CD14-positive monocyte (primary cell): Measurements from ENCODE around the gene SFMBT2. TPM values are rescaled to one million over a fixed set of nuclear protein-coding genes. Genes with fewer than 3 reads are reported as not detected.
A peak's percentile ranks its signal among the peaks of the same experiment; 100 is the strongest.

Experiments
- DNase-seq, 3 donors: peaks; one replicate each; pipeline ENCODE4 v3.0.0-alpha.2; 2011 to 2022
- H2AFZ ChIP-seq: 2 replicates; pipeline ENCODE4 v1.6.0; 2012; ENCODE audit warnings: mild to moderate bottlenecking, low read depth, low read length, inconsistent platforms; ENCODE audit not compliant: insufficient read depth, poor library complexity, severe bottlenecking
- H3K27ac ChIP-seq, 2 donors: 1 replicate in 1 of 2; 2 replicates in 1 of 2; pipeline ENCODE4 v1.5.1; 2012 to 2013; ENCODE audit warnings: low read length in 2 of 2, control low read depth in 1 of 2, inconsistent platforms in 1 of 2, low read depth in 1 of 2, mild to moderate bottlenecking in 1 of 2
- H3K27me3 ChIP-seq, 2 donors: one replicate each; pipeline versions ENCODE4 v1.6.0 to v1.6.1; 2011 to 2013; ENCODE audit warnings: low read length in 2 of 2; ENCODE audit not compliant: control insufficient read depth in 2 of 2, insufficient read depth in 2 of 2
- H3K36me3 ChIP-seq, 2 donors: replicated peaks in 1 of 2; 1 replicate in 1 of 2; 2 replicates in 1 of 2; pipeline versions ENCODE4 v1.5.1 to v1.6.1; 2012 to 2013; ENCODE audit warnings: low read length in 2 of 2, control low read depth in 1 of 2, inconsistent platforms in 1 of 2, mild to moderate bottlenecking in 1 of 2; ENCODE audit not compliant: insufficient read depth in 2 of 2, control insufficient read depth in 1 of 2
- H3K4me1 ChIP-seq, 2 donors: 1 replicate in 1 of 2; 2 replicates in 1 of 2; pipeline versions ENCODE4 v1.5.1 to v1.6.1; 2012 to 2013; ENCODE audit warnings: low read length in 2 of 2, control low read depth in 1 of 2, inconsistent platforms in 1 of 2, mild to moderate bottlenecking in 1 of 2, moderate library complexity in 1 of 2; ENCODE audit not compliant: insufficient read depth in 2 of 2, control insufficient read depth in 1 of 2
- H3K4me2 ChIP-seq: replicated peaks from 2 replicates; pipeline ENCODE3; 2012; ENCODE audit warnings: low read length, moderate library complexity, mild to moderate bottlenecking; ENCODE audit not compliant: poor library complexity, severe bottlenecking; ENCODE audit errors: extremely low read depth
- H3K4me3 ChIP-seq, 3 experiments: fragments of 200-600 bp in 1 of 3; sonication (generic) in 1 of 3; replicated peaks in 1 of 3; 1 replicate in 2 of 3; 2 replicates in 1 of 3; pipeline ENCODE4 v1.5.1; 2011 to 2013; ENCODE audit warnings: low read length in 3 of 3, mild to moderate bottlenecking in 3 of 3, control low read depth in 2 of 3, low read depth in 2 of 3, inconsistent platforms in 1 of 3, moderate library complexity in 1 of 3
- H3K79me2 ChIP-seq: 2 replicates; pipeline ENCODE4 v1.6.0; 2012; ENCODE audit warnings: mild to moderate bottlenecking, control low read depth, inconsistent platforms, low read length, moderate library complexity; ENCODE audit not compliant: insufficient read depth
- H3K9ac ChIP-seq: 2 replicates; pipeline ENCODE4 v1.6.0; 2017; ENCODE audit warnings: low read length, mild to moderate bottlenecking; ENCODE audit not compliant: insufficient read depth, poor library complexity, severe bottlenecking
- H3K9me3 ChIP-seq, 2 donors: replicated peaks in 1 of 2; 1 replicate in 1 of 2; 2 replicates in 1 of 2; pipeline versions ENCODE4 v1.5.1 to v1.6.1; 2012 to 2013; ENCODE audit warnings: low read length in 2 of 2, control low read depth in 1 of 2; ENCODE audit not compliant: control insufficient read depth in 1 of 2, insufficient read depth in 1 of 2
- H4K20me1 ChIP-seq: 2 replicates; pipeline ENCODE4 v1.6.0; 2012; ENCODE audit warnings: mild to moderate bottlenecking, low read length, control low read depth, moderate library complexity; ENCODE audit not compliant: insufficient read depth
- H3K27ac Mint-ChIP-seq, 7 donors: one replicate each; pipeline ENCODE4 v1.8.0; 2020; ENCODE audit warnings: mild to moderate bottlenecking in 7 of 7, mixed read lengths in 7 of 7, moderate library complexity in 6 of 7, inconsistent platforms in 2 of 7
- H3K27me3 Mint-ChIP-seq, 3 donors: one replicate each; pipeline ENCODE4 v1.8.0; 2021 to 2022; ENCODE audit warnings: low read depth in 3 of 3, mild to moderate bottlenecking in 3 of 3, mixed read lengths in 3 of 3, moderate library complexity in 3 of 3, inconsistent platforms in 1 of 3
- H3K36me3 Mint-ChIP-seq, 2 donors: one replicate each; pipeline ENCODE4 v1.8.0; 2020; ENCODE audit warnings: mixed read lengths in 2 of 2, inconsistent platforms in 1 of 2, mild to moderate bottlenecking in 1 of 2
- H3K4me1 Mint-ChIP-seq: one replicate; pipeline ENCODE4 v1.8.0; 2020; ENCODE audit warnings: mild to moderate bottlenecking, mixed read lengths
- H3K4me3 Mint-ChIP-seq, 2 donors: one replicate each; pipeline ENCODE4 v1.8.0; 2020; ENCODE audit warnings: mild to moderate bottlenecking in 2 of 2, mixed read lengths in 2 of 2, moderate library complexity in 1 of 2
- H3K9me3 Mint-ChIP-seq, 7 donors: one replicate each; pipeline ENCODE4 v1.8.0; 2020 to 2022; ENCODE audit warnings: mixed read lengths in 7 of 7, mild to moderate bottlenecking in 6 of 7, moderate library complexity in 6 of 7, inconsistent platforms in 2 of 7
- WGBS: methylation state at CpG from one replicate; pipeline ENCODE4 v1.1.5; 2013; ENCODE audit warnings: missing lambda C conversion rate; ENCODE audit not compliant: insufficient coverage; 5-methylcytosine and 5-hydroxymethylcytosine counted together
- intact Hi-C, 2 donors: fragments of 100-400 bp; cut with micrococcal nuclease; formaldehyde crosslinking; loops; one replicate each; pipeline versions ENCODE4 v1.15.0 to v1.15.1; 2023
- polyA plus RNA-seq, 3 donors: library from polyadenylated mRNA; depleted of rRNA in 1 of 3; unstranded in 2 of 3; stranded (reverse) in 1 of 3; fragments of 300-500 nt in 2 of 3; fragments of >200 nt in 1 of 3; fragmentation: Illumina TruSeq in 2 of 3; gene quantifications; 1 replicate in 2 of 3; 2 replicates in 1 of 3; pipeline ENCODE4 v1.2.3, GENCODE V29; 2012 to 2021
- TF ChIP-seq, protein P1 (sequence below): fragments of 200-600 bp; IDR thresholded peaks from one replicate; pipeline ENCODE4 v1.8.0; 2022; ENCODE audit warnings: antibody characterized with exemption, mild to moderate bottlenecking

SFMBT2 gene
- polyA plus RNA-seq, 3 donors = 0.53 to 10.9 (median 1.6) TPM

DNA sequence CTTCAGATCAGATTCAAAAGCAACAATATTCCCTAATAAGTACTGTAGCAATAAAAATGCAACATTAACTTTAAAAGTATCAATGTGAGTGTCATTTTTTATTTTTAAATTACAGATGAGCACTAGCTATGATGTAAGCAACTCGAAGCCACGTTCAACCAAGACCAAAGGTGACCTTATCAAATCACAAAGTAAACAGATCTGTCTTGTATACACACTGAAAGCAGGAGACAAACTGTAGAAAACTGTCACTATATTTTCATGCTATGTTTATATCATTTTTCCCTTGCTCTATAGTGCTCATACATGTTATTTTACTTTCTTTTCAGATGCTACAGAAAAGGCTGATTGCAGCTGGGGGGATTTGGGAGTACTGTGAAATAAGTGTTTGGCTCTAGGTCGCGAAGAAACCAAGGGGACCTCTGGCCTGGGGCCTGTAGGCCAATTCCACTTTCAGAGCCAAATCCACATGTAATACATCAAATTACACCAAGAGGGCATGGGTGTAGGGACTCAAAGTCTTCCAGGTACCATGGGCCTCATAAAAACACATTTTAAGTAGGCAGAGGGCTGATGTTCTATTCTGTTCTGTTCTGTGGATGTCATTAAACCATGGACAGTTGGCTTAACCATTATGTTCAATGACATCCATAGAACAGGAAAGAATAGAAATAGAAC lies 245.2 kb downstream of the SFMBT2 start:
- Histone ChIP-seq H3K27ac (no peak overlapping the region), H3K79me2 (no peaks in the 10 kb centered on the region), H3K36me3 (peaks cover 50 to 98% of the 10 kb centered on the region in 2 donors), H3K9ac (no peak overlapping the region), H3K9me3 (no peaks in the 10 kb centered on the region), H3K4me2 (no peak overlapping the region), H3K27me3 (no peaks in the 10 kb centered on the region), H2AFZ (no peak overlapping the region), H4K20me1 (no peaks in the 10 kb centered on the region), H3K4me3 (no peak overlapping the region), H3K4me1 (no peaks in the 10 kb centered on the region)
- Mint-ChIP-seq H3K4me1 (no peaks in the 10 kb centered on the region), H3K36me3 (peaks cover 72 to 86% of the 10 kb centered on the region in 2 donors), H3K27ac (peak overlapping the region in 3 of 7 donors; percentile 19 to 63 (median 40)), H3K4me3 (no peak overlapping the region), H3K27me3 (peaks cover 0 to 1% (median 0%) of the 10 kb centered on the region in 3 donors), H3K9me3 (no peaks in the 10 kb centered on the region)
- 70% methylated on average over 2 of the region's 4 CpGs for WGBS
- TF ChIP-seq, protein P1, sequence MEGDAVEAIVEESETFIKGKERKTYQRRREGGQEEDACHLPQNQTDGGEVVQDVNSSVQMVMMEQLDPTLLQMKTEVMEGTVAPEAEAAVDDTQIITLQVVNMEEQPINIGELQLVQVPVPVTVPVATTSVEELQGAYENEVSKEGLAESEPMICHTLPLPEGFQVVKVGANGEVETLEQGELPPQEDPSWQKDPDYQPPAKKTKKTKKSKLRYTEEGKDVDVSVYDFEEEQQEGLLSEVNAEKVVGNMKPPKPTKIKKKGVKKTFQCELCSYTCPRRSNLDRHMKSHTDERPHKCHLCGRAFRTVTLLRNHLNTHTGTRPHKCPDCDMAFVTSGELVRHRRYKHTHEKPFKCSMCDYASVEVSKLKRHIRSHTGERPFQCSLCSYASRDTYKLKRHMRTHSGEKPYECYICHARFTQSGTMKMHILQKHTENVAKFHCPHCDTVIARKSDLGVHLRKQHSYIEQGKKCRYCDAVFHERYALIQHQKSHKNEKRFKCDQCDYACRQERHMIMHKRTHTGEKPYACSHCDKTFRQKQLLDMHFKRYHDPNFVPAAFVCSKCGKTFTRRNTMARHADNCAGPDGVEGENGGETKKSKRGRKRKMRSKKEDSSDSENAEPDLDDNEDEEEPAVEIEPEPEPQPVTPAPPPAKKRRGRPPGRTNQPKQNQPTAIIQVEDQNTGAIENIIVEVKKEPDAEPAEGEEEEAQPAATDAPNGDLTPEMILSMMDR = no peak
- intact Hi-C loops = no loop called here
- DNase-seq = no peak

DNA sequence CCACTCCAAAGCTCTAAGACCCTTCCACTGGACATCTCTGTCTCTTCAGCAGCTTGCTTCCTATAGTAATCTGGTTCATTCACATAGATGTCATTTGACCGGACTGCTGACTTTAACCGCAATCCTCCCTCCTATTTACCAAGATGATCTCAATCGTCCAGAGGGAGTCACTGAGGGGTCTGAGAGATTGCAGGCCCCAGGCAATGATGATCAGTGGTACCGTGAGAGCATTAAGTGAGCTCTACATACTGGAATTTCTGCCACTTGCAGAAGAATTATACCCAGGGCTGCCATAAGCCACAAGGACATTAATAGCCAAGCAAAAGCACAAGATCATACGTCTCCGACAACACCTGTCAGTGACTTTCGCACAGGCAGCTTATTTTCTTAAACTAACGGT lies 245.9 kb downstream of the SFMBT2 start:
- Histone ChIP-seq H3K9me3 (no peaks in the 10 kb centered on the region), H2AFZ (no peak overlapping the region), H4K20me1 (no peaks in the 10 kb centered on the region), H3K4me3 (no peak overlapping the region), H3K4me2 (no peak overlapping the region), H3K9ac (no peak overlapping the region), H3K36me3 (peaks cover 49 to 98% of the 10 kb centered on the region in 2 donors), H3K79me2 (no peaks in the 10 kb centered on the region), H3K4me1 (no peaks in the 10 kb centered on the region), H3K27ac (peak overlapping the region in 1 of 2 donors; percentile 11), H3K27me3 (no peaks in the 10 kb centered on the region)
- no peak for DNase-seq
- peak overlapping the region in 2 of 7 donors; percentile 40 to 48 for H3K27ac Mint-ChIP-seq
- peaks cover 75 to 86% of the 10 kb centered on the region in 2 donors for H3K36me3 Mint-ChIP-seq
- H3K4me1 Mint-ChIP-seq = no peaks in the 10 kb centered on the region
- WGBS = 100% methylated on average over 3 of the region's 8 CpGs
- intact Hi-C loops = no loop called here
- H3K4me3 Mint-ChIP-seq = no peak overlapping the region
- TF ChIP-seq, protein P1 = no peak
- H3K27me3 Mint-ChIP-seq = peaks cover 0 to 1% (median 1%) of the 10 kb centered on the region in 3 donors
- H3K9me3 Mint-ChIP-seq = no peaks in the 10 kb centered on the region
